ENCODE results near the gene DPEP2.

The DPEP2 gene

DNA sequence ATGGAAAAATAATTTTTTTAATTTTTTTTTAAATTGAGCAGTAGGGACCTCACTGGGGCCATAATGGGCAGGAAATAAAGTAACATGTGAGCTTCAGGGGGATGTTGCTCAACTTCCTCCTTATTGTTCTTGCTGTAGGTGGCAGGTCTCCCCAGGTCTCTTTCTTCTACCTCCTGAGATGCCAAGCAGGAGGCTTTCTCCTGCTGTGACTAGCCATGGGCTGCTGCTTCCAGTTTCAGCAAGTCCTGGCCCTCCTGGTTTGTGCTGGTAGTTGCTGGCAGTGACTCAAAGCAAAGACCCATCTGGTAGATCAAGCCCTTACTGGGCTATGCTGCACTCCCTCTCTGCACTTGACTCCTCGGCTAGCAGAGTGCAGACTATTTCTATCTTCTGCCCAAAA, 14.2 kb upstream of the DPEP2 start:
- TF ChIP-seq NFIC (IDR thresholded peaks at IDR 0.05) = 0 out of 2 replicates have a peak, but pooled peaks have one; percentile 42
- 0 out of 2 replicates have a peak, but pooled peaks have one; percentile 36 for TF ChIP-seq TCF12 (IDR thresholded peaks at IDR 0.05; ENCODE audit: low read depth)
- TF ChIP-seq CEBPB (IDR thresholded peaks at IDR 0.05) = peak; percentile 92
- TF ChIP-seq EP300 (IDR thresholded peaks at IDR 0.05; ENCODE audit: borderline replicate concordance) = peak; percentile 20; the same call in 1 of the 2 replicates
- TF ChIP-seq EGR1 (IDR thresholded peaks at IDR 0.05) = no peak

DNA sequence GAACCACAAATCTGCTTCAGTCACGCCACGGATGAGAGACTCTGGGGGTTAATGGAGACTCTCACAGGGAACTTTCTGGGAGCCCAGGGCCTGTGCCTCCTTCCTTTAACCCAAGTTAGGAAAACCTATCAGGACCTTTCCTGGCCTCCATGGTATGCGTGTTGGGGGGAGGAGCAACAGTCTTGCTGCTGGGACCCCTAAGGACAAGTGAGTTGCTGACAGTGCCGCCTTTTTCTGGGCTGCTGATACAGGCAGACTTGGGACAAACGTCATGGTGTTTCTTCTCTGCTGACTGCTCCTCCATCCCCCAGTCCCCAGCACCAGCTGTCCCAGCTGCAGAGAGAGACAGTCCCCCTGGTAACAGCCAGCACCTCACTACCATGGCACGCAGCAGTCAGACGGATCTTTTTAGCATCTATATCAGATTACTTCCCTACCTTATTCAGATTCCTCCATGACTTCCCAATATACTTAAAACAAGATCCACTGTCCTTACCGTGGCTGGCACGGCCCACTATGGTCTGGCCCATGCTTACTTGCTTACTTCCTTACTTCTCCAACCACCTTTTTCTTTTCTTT, 10.0 kb upstream of the DPEP2 start:
- TF ChIP-seq, protein P1, sequence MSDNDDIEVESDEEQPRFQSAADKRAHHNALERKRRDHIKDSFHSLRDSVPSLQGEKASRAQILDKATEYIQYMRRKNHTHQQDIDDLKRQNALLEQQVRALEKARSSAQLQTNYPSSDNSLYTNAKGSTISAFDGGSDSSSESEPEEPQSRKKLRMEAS (IDR thresholded peaks at IDR 0.05) = no peak
- no peak for TF ChIP-seq TCF12 (IDR thresholded peaks at IDR 0.05; ENCODE audit: low read depth)
- TF ChIP-seq RAD21 (IDR thresholded peaks at IDR 0.05; ENCODE audit: low read depth) = no peak
- no peak for TF ChIP-seq YY1 (IDR thresholded peaks at IDR 0.05; ENCODE audit: low read depth)
- TF ChIP-seq, protein P2, sequence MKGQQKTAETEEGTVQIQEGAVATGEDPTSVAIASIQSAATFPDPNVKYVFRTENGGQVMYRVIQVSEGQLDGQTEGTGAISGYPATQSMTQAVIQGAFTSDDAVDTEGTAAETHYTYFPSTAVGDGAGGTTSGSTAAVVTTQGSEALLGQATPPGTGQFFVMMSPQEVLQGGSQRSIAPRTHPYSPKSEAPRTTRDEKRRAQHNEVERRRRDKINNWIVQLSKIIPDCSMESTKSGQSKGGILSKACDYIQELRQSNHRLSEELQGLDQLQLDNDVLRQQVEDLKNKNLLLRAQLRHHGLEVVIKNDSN (IDR thresholded peaks at IDR 0.05) = no peak
- TF ChIP-seq, protein P3, sequence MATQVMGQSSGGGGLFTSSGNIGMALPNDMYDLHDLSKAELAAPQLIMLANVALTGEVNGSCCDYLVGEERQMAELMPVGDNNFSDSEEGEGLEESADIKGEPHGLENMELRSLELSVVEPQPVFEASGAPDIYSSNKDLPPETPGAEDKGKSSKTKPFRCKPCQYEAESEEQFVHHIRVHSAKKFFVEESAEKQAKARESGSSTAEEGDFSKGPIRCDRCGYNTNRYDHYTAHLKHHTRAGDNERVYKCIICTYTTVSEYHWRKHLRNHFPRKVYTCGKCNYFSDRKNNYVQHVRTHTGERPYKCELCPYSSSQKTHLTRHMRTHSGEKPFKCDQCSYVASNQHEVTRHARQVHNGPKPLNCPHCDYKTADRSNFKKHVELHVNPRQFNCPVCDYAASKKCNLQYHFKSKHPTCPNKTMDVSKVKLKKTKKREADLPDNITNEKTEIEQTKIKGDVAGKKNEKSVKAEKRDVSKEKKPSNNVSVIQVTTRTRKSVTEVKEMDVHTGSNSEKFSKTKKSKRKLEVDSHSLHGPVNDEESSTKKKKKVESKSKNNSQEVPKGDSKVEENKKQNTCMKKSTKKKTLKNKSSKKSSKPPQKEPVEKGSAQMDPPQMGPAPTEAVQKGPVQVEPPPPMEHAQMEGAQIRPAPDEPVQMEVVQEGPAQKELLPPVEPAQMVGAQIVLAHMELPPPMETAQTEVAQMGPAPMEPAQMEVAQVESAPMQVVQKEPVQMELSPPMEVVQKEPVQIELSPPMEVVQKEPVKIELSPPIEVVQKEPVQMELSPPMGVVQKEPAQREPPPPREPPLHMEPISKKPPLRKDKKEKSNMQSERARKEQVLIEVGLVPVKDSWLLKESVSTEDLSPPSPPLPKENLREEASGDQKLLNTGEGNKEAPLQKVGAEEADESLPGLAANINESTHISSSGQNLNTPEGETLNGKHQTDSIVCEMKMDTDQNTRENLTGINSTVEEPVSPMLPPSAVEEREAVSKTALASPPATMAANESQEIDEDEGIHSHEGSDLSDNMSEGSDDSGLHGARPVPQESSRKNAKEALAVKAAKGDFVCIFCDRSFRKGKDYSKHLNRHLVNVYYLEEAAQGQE (IDR thresholded peaks at IDR 0.05; ENCODE audit: low read depth) = no peak
- no peak for TF ChIP-seq ZBTB7A (IDR thresholded peaks at IDR 0.05; ENCODE audit: low read depth)
- TF ChIP-seq FOXM1 (IDR thresholded peaks at IDR 0.05; ENCODE audit: borderline replicate concordance, low read depth) = no peak
- TF ChIP-seq NFIC (IDR thresholded peaks at IDR 0.05) = no peak
- TF ChIP-seq EP300 (IDR thresholded peaks at IDR 0.05; ENCODE audit: borderline replicate concordance) = no peak
- no peak for TF ChIP-seq CREB1 (IDR thresholded peaks at IDR 0.05; ENCODE audit: low read depth)
- no peak for TF ChIP-seq CEBPB (IDR thresholded peaks at IDR 0.05)
- no peak for TF ChIP-seq TEAD4 (IDR thresholded peaks at IDR 0.05)

DNA sequence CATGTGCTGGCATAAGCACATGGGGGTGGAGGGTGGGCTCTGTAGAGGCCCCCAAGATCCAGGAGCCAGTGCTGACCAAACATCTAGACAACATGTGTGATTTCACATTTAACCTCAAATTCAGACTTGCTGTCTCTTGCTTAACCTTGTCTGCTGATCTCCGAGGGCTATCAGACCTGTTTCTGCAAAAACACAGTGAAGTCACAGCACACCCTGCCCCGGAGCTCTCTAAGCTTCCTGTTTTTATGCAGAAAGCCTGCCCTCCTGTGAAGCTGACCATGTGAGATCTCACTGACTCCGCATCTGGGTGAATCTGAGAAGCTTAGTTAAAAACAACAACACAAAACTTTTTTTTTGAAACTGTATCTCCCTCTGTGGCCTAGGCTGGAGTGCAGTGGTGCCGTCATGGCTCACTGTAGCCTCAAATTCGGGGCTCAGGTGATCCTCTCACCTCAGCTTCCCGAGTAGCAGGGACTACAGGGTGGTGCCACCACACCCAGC, 6.6 kb upstream of the DPEP2 start:
- TF ChIP-seq EGR1 (IDR thresholded peaks at IDR 0.05) (no peak), TAF1 (IDR thresholded peaks at IDR 0.05; ENCODE audit: low read depth) (no peak)

DNA sequence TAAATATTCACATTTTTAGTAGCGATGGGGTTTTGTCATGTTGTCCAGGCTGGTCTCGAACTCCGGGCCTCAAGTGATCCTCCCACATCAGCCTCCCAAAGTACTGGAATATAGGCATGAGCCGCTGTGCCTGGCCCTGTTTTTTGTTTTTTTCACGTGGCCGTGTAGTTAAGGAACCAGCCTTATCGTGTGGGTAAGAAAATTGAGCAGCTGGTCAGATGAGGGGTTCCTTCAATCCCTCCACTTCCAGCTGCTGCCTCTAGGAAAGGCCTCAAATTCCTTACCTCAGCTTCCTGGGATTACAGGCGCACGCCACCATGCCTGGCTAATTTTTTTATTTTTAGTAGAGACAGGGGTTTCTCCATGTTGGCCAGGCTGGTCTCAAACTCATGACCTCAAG, 5.9 kb upstream of the DPEP2 start:
- no peak for TF ChIP-seq ZBTB7A (IDR thresholded peaks at IDR 0.05; ENCODE audit: low read depth)
- no peak for TF ChIP-seq NFIC (IDR thresholded peaks at IDR 0.05)
- TF ChIP-seq FOXM1 (IDR thresholded peaks at IDR 0.05; ENCODE audit: borderline replicate concordance, low read depth) = no peak
- TF ChIP-seq YY1 (IDR thresholded peaks at IDR 0.05; ENCODE audit: low read depth) = no peak
- no peak for TF ChIP-seq EGR1 (IDR thresholded peaks at IDR 0.05)
- no peak for TF ChIP-seq CREB1 (IDR thresholded peaks at IDR 0.05; ENCODE audit: low read depth)
- TF ChIP-seq, protein P2 (IDR thresholded peaks at IDR 0.05) = no peak
- TF ChIP-seq EP300 (IDR thresholded peaks at IDR 0.05; ENCODE audit: borderline replicate concordance) = no peak
- no peak for TF ChIP-seq TAF1 (IDR thresholded peaks at IDR 0.05; ENCODE audit: low read depth)
- TF ChIP-seq CEBPB (IDR thresholded peaks at IDR 0.05) = no peak
- TF ChIP-seq, protein P3 (IDR thresholded peaks at IDR 0.05; ENCODE audit: low read depth) = no peak
- TF ChIP-seq, protein P1 (IDR thresholded peaks at IDR 0.05) = no peak
- no peak for TF ChIP-seq TEAD4 (IDR thresholded peaks at IDR 0.05)
- TF ChIP-seq TCF12 (IDR thresholded peaks at IDR 0.05; ENCODE audit: low read depth) = no peak

DNA sequence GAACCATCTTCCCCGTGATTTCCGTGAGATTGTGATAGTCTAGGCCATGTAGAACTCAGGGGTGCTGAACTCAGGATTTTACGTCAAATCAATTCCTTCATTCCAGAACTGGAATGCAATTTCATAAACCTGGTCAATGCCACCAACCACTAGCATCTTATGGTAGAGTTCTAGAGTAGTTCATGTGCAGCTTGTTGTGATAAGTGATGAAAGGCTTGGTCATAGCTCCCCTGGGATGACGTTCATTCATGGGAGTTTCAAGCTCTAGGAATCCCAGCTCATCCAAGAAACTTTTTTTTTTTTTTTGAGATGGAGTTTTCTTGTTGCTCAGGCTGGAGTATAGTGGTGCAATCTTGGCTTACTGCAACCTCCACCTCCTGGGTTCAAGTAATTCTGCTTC, 3.7 kb upstream of the DPEP2 start:
- TF ChIP-seq TEAD4 (IDR thresholded peaks at IDR 0.05) = no peak
- TF ChIP-seq TCF12 (IDR thresholded peaks at IDR 0.05; ENCODE audit: low read depth) = no peak
- no peak for TF ChIP-seq CEBPB (IDR thresholded peaks at IDR 0.05)
- TF ChIP-seq TAF1 (IDR thresholded peaks at IDR 0.05; ENCODE audit: low read depth) = no peak
- TF ChIP-seq NFIC (IDR thresholded peaks at IDR 0.05) = no peak
- TF ChIP-seq YY1 (IDR thresholded peaks at IDR 0.05; ENCODE audit: low read depth) = no peak
- TF ChIP-seq EGR1 (IDR thresholded peaks at IDR 0.05) = no peak
- no peak for TF ChIP-seq EP300 (IDR thresholded peaks at IDR 0.05; ENCODE audit: borderline replicate concordance)

DNA sequence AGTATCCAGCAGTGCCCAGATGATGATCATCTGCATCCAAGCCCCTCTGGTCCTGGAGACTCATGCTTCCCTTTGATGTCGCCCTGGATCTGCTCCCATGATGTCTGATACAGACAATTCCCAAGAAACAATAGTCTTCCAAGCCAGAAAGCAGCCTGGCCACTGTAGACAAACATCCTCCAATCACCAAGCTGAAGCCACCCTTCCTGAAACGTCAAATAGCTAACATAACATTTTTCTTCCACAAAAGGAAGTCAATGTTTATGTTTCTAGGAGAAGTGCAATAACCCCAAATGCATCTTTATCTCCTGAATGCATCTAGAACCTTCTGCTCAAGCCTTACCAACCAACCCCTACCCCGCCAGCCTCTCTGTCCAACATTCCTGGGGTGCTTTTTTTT, 1.2 kb upstream of the DPEP2 start:
- TF ChIP-seq EP300 (IDR thresholded peaks at IDR 0.05; ENCODE audit: borderline replicate concordance) = no peak
- no peak for TF ChIP-seq FOXM1 (IDR thresholded peaks at IDR 0.05; ENCODE audit: borderline replicate concordance, low read depth)

Data from Ishikawa (cell line).